Measurements from ENCODE around the gene DESI2. TPM values are rescaled to one million over a fixed set of nuclear protein-coding genes. Genes with fewer than 3 reads are reported as not detected.
"Not testable (repeated sequence)": the region's sequence is repeated elsewhere in the genome, so short reads cannot be mapped to it uniquely, and the experiment has no call there.

DESI2 gene
- total RNA-seq, 2 experiments from 2014 or later, result 40.6 to 57.5 TPM

DNA sequence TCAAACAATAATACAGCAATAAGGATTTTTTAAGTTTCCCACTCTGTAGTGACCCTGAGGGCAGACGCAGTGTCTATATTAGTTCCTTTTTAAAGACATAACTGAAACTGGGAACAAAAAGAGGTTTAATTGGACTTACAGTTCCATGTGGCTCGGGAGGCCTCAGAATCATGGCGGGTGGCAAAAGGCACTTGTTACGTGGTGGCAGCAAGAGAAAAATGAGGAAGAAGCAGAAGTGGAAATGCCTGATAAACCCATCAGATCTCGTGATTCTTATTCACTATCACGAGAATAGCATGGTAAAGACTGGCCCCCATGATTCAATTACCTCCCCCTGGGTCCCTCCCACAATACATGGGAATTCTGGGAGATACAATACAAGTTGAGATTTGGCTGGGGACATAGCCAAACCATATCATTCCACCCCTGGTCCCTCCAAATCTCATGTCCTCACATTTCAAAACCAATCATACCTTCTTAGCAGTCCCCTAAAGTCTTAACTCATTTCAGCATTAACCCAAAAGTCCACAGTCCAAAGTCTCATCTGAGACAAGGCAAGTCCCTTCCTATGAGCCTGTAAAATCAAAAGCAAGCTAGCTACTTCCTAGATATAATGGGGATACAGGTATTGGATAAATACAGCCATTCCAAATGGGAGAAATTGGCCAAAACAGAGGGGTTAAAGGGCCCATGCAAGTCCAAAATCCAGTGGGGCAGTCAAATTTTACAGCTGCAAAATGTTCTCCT lies 13.9 kb downstream of the DESI2 start:
- not testable (repeated sequence) for BruUV-seq (replicated peaks)

DNA sequence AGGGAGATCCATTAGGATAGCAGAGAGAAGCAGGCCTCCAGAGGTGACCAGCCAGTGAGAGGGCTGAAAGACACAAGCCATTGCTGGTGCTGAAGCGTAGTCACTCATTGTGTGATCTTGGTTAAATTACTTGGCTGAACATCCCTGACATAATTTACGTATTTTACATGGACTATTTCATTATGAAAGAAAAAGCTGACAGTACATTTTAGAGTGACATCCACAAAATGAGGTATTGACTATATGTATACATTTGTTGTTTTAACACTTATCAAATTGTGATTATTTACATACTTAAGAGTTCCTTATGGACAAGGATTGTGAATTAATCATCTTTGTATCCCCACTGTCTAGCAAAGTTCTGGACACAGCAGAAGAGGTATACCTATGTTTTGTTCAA lies 14.9 kb downstream of the DESI2 start:
- Histone ChIP-seq H3K36me3 (ENCODE audit: insufficient read depth, low read length) (peaks cover 19% of the 10 kb centered on the region; the same call in 1 of the 2 replicates), H3K9me2 (ENCODE audit: insufficient read depth, low read length) (no peaks in the 10 kb centered on the region), H3K4me2 (ENCODE audit: low read length) (no peak overlapping the region), H3K79me2 (ENCODE audit: insufficient read depth, low read depth, low read length) (peaks cover 86% of the 10 kb centered on the region), H3K9me3 (ENCODE audit: low read length) (no peaks in the 10 kb centered on the region), H4K20me1 (ENCODE audit: insufficient read depth, low read length) (peaks cover 5% of the 10 kb centered on the region; the same call in 1 of the 2 replicates), H3K4me3 (ENCODE audit: low read depth, low read length, poor library complexity, severe bottlenecking) (no peak overlapping the region), H3K4me1 (ENCODE audit: insufficient read depth, low read length, poor library complexity, severe bottlenecking) (peaks cover 39% of the 10 kb centered on the region), H3K27ac (ENCODE audit: low read depth, low read length, poor library complexity, severe bottlenecking) (no peak overlapping the region), H2AFZ (ENCODE audit: low read length) (no peak overlapping the region)
- intact Hi-C loops (cut with micrococcal nuclease; ENCODE audit: unreplicated experiment), result no loop called here
- ChIA-PET POLR2A (interaction anchor here (1.2 kb wide), 1 partner anchor 9 kb away, joined by 5 read pairs; no protein-coding TSS in a partner anchor), CTCF (ENCODE audit: unreplicated experiment) (no interaction called here)
- no peak for TF ChIP-seq EZH2phosphoT487 (IDR thresholded peaks at IDR 0.05; ENCODE audit: borderline replicate concordance, low read depth, low read length)
- TF ChIP-seq, protein P1, sequence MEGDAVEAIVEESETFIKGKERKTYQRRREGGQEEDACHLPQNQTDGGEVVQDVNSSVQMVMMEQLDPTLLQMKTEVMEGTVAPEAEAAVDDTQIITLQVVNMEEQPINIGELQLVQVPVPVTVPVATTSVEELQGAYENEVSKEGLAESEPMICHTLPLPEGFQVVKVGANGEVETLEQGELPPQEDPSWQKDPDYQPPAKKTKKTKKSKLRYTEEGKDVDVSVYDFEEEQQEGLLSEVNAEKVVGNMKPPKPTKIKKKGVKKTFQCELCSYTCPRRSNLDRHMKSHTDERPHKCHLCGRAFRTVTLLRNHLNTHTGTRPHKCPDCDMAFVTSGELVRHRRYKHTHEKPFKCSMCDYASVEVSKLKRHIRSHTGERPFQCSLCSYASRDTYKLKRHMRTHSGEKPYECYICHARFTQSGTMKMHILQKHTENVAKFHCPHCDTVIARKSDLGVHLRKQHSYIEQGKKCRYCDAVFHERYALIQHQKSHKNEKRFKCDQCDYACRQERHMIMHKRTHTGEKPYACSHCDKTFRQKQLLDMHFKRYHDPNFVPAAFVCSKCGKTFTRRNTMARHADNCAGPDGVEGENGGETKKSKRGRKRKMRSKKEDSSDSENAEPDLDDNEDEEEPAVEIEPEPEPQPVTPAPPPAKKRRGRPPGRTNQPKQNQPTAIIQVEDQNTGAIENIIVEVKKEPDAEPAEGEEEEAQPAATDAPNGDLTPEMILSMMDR (conservative IDR thresholded peaks at IDR 0.05; ENCODE audit: low read length), result no peak
- DNase-seq (ENCODE audit: low spot score), result no peak
- no TSS peak for BruUV-seq (replicated peaks)

More for the DNA sequence above, 13.9 kb downstream of the DESI2 start:
- H3K4me3 ChIP-seq (ENCODE audit: low read depth, low read length, poor library complexity, severe bottlenecking); H3K27ac ChIP-seq (ENCODE audit: low read depth, low read length, poor library complexity, severe bottlenecking); intact Hi-C loops (cut with micrococcal nuclease; ENCODE audit: unreplicated experiment); H3K9me3 ChIP-seq (ENCODE audit: low read length); H2AFZ ChIP-seq (ENCODE audit: low read length); DNase-seq (ENCODE audit: low spot score); H3K9me2 ChIP-seq (ENCODE audit: insufficient read depth, low read length); H4K20me1 ChIP-seq (ENCODE audit: insufficient read depth, low read length); CTCF ChIA-PET (ENCODE audit: unreplicated experiment): not testable (repeated sequence)
- peaks cover 91% of the 10 kb centered on the region for H3K79me2 ChIP-seq (ENCODE audit: insufficient read depth, low read depth, low read length)
- peak overlapping the region; percentile 61; the same call in 1 of the 2 replicates for H3K4me2 ChIP-seq (ENCODE audit: low read length)
- peaks cover 13% of the 10 kb centered on the region; the same call in 1 of the 2 replicates for H3K36me3 ChIP-seq (ENCODE audit: insufficient read depth, low read length)
- POLR2A ChIA-PET, result interaction anchor here (1.2 to 3.6 kb wide), 2 partner anchors 8 to 15 kb away, joined by 5 to 16 read pairs; no protein-coding TSS in a partner anchor
- peaks cover 47% of the 10 kb centered on the region for H3K4me1 ChIP-seq (ENCODE audit: insufficient read depth, low read length, poor library complexity, severe bottlenecking)

DNA sequence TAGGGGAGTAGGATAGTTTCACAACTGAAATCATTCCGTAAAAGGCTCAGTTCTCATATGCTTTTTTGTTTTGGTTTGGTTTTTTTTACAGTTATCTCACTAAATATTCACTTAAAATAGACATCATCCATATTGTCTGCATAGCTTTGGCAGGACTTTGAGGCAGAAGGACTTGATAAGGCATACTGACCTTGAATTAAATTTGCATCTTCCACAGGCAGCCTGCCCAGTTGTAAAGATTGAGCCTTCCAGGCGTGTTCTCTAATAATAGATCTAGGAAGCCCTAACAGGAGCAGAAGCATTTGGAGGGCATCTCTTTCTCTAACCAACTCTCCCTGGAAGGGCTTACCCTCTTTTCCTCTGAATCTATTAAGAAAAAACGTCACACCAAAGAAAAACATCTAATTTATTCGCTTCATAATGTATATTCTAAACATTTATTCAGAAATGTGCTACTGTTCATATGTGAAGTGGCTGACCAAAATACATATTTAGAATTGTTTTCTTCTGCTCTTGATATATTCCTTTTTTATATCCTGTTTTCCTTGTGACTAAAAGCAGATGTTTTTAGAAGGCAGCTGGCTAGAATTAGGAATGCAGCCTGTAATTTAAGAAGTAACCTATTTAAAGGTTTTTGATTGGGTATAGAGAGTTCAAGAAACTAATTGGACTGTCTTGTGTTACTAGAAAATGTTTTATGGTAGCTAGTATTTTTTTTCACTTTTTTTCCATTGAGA lies 20.2 kb downstream of the DESI2 start:
- no peak for DNase-seq (ENCODE audit: low spot score)
- intact Hi-C loops (cut with micrococcal nuclease; ENCODE audit: unreplicated experiment), result no loop called here
- H2AFZ ChIP-seq (ENCODE audit: low read length), result no peak overlapping the region
- H3K36me3 ChIP-seq (ENCODE audit: insufficient read depth, low read length), result peaks cover 42% of the 10 kb centered on the region
- H3K27ac ChIP-seq (ENCODE audit: low read depth, low read length, poor library complexity, severe bottlenecking), result no peak overlapping the region
- H3K4me1 ChIP-seq (ENCODE audit: insufficient read depth, low read length, poor library complexity, severe bottlenecking), result peaks cover 6% of the 10 kb centered on the region
- TF ChIP-seq, protein P1 (conservative IDR thresholded peaks at IDR 0.05; ENCODE audit: low read length), result no peak
- TF ChIP-seq EZH2phosphoT487 (IDR thresholded peaks at IDR 0.05; ENCODE audit: borderline replicate concordance, low read depth, low read length), result no peak
- no TSS peak for BruUV-seq (replicated peaks)
- H3K9me2 ChIP-seq (ENCODE audit: insufficient read depth, low read length), result no peaks in the 10 kb centered on the region
- ChIA-PET POLR2A (interaction anchor here (1.1 kb wide), 1 partner anchor 299 kb away, joined by 3 read pairs; no protein-coding TSS in a partner anchor), CTCF (ENCODE audit: unreplicated experiment) (no interaction called here)
- no peak overlapping the region for H3K4me3 ChIP-seq (ENCODE audit: low read depth, low read length, poor library complexity, severe bottlenecking)
- peaks cover 86% of the 10 kb centered on the region for H3K79me2 ChIP-seq (ENCODE audit: insufficient read depth, low read depth, low read length)
- peaks cover 2% of the 10 kb centered on the region; the same call in 1 of the 2 replicates for H4K20me1 ChIP-seq (ENCODE audit: insufficient read depth, low read length)
- no peaks in the 10 kb centered on the region for H3K9me3 ChIP-seq (ENCODE audit: low read length)
- no peak overlapping the region for H3K4me2 ChIP-seq (ENCODE audit: low read length)
